Measurements from ENCODE around the gene AOAH. TPM values are rescaled to one million over a fixed set of nuclear protein-coding genes. Genes with fewer than 3 reads are reported as not detected.
"Not testable (repeated sequence)": the region's sequence is repeated elsewhere in the genome, so short reads cannot be mapped to it uniquely, and the experiment has no call there.

Gene AOAH
- total RNA-seq, 1 experiment from 2014 or later, result not detected

DNA sequence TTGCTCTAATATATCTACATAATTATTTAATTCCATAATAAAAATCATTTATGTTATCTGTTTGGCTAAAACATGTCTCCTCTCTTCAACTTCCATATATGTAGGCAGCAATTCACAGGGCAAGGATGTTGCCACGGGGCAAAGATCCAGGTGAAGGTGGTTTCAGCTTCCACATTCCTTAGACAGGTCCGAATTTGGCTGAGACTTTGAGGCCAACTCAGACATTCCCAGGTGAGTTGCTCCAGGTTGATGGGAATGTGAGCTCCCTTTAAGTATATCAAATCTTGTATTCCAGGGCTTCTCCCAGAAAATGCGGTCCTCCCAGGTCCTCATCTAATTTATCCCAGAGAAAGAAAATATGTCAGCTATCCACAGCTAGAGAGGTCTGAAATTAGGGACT lies 15.1 kb upstream of the AOAH start:
- DNase-seq (ENCODE audit: low spot score), result no peak

DNA sequence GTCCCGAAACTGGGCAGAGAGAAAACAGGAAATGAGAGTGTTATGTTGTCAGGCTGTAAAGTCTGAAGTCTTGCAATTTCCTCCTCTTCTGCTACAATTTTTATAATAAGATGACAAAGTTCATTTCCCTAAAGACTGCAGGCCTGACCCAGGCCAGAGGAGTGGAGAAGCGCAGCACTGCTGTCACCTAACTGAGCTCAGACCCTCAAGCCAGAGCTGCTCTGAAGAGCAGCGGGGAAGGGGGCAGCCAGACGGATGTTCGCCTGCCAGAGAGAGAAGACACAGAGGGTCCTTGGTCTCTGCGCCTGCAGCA lies 12.6 kb upstream of the AOAH start:
- DNase-seq (ENCODE audit: low spot score), result no peak

GRCh38 chr7:36736090-36736898 lies 12.0 kb upstream of the AOAH start:
- no peak for DNase-seq (ENCODE audit: low spot score)

DNA sequence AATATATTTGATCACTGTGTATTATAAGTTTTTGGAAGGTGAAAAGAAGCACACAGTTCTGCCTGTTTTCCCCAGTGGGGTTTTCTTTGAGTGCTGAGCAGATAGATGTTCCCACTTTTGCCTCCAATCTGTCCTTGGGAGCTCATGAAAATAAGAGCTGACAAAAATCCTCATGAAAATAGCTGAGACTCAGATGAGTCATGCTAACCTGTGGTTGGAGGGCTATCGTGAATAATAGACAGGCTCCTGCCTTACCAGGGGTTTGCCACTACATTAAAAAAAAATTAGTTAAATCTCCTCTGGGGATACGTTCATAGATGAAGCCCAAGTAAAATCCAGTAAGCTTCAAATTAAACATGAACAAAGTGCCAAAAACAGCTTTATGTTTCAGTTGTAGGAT lies 10.9 kb upstream of the AOAH start:
- DNase-seq (ENCODE audit: low spot score), result no peak

DNA sequence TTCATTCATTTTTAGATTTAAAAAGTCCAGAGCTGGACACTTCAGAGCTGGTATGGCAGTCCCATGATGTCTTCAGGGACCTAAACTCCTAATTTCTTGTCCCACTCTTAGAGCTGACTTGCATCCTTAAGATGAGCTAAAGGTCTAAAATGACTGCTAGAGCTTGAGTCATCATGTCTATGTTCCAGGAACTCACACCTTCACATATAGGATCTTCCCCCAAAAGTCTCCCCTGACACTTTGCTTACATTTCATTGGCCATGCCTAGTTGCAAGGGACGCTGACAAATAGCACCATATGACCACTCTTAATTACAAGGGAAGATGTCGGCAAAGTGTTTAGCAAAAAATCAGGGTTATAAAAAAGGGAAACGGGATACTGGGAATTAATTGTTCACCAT lies 10.4 kb upstream of the AOAH start:
- no peak for DNase-seq (ENCODE audit: low spot score)

DNA sequence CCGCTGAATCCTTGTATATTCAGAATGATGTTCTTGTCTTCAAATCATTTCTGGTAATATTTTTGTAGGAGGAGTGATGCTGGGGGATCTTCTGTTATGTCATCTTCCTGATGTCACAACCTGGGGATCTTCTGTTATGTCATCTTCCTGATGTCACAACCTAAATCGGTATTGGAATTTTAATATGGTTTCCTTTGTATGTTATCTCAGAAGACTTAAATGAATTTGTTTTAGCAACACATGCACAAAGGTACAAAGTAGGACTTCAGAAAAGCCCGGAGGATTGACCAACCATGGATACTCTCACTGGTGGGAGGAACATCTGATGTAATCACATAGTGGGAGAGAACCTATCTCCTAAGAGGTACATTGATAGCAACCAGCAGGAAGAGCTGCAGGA lies 9.1 kb upstream of the AOAH start:
- DNase-seq (ENCODE audit: low spot score), result no peak

- no peak for DNase-seq (ENCODE audit: low spot score)
Observed at GRCh38 chr7:36732806-36733205, 8.5 kb upstream of the AOAH start.

- DNase-seq (ENCODE audit: low spot score), result no peak
Observed at GRCh38 chr7:36730046-36730445, 5.8 kb upstream of the AOAH start.

GRCh38 chr7:36728143-36728542 lies 3.8 kb upstream of the AOAH start:
- no peak for DNase-seq (ENCODE audit: low spot score)

- no peak for DNase-seq (ENCODE audit: low spot score)
Observed at GRCh38 chr7:36726806-36727503, 2.7 kb upstream of the AOAH start.

GRCh38 chr7:36726311-36726710 lies 2.0 kb upstream of the AOAH start:
- DNase-seq (ENCODE audit: low spot score), result no peak

GRCh38 chr7:36724996-36725395 lies 702 bp upstream of the AOAH start:
- no peak for DNase-seq (ENCODE audit: low spot score)

- DNase-seq (ENCODE audit: low spot score), result no peak
Observed at GRCh38 chr7:36723291-36723690, 1.0 kb downstream of the AOAH start.

DNA sequence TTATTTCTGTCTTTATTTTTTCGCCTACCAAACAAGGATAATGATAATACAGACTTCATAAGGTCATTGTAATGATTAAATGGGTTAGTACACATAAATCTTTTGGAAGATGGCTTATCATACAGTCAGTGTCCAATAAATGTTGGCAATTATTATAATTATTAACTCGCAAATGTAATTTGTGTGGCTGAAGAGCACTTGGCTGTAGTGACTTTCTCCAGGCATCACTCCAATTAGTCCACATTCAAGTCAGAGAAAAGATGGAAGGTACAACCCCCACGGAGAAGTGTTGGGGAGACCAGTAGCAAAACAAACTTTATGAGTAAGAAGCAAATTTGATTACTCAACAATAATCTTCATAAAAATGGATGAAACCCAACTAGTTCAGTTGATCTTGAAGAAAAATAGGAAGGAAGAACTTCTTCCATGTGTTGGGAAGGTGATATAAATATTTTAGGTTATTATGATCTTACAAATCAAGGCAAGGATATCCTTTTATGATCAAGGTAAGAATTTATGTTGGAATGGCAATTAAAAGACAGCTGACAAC lies 5.1 kb downstream of the AOAH start:
- DNase-seq (ENCODE audit: low spot score), result no peak

GRCh38 chr7:36717586-36717985 lies 6.7 kb downstream of the AOAH start:
- no peak for DNase-seq (ENCODE audit: low spot score)

- DNase-seq (ENCODE audit: low spot score), result not testable (repeated sequence)
Observed at GRCh38 chr7:36716802-36717201, 7.5 kb downstream of the AOAH start.

DNA sequence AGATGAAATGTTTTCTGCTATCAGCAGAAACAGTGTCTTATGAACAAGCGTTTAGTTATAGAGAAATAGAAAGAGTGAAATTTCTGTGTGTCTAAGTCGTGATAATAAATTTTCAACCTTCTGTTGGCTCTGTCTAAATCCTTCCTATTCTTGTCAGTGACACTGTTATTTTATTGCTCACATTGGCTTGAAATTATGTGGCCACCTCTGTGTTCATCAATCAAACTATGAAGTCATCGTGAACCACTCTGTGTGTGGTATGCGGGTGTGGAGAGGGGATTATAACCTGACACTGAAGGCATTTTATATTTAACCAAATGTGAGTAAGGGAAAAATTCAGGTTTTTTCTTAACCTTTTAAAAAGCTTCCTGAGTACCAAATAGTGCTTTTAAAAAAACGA lies 12.3 kb downstream of the AOAH start:
- no peak for DNase-seq (ENCODE audit: low spot score)

GRCh38 chr7:36711256-36711655 lies 13.0 kb downstream of the AOAH start:
- no peak for DNase-seq (ENCODE audit: low spot score)

GRCh38 chr7:36710186-36710791 lies 14.0 kb downstream of the AOAH start:
- DNase-seq (ENCODE audit: low spot score), result no peak

DNA sequence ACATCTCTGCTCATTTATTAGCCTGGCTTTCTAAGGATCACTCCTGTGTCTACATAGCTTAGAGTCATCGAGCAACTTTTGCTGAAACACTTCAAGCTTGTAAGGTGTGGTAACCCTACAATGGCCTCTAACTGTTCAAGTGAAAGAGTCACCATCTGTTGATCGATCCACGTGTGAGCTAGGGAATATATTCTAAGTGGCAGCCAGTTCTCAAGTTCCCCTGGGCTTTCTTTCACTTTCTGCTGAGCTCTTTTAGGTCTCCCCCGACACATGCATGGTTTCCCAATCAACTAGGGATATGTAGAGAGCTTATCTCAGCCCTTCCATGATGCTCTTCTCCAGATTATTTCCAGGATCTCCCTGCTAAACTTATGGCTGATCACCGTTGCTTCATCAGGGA lies 15.5 kb downstream of the AOAH start:
- no peak for DNase-seq (ENCODE audit: low spot score)

DNA sequence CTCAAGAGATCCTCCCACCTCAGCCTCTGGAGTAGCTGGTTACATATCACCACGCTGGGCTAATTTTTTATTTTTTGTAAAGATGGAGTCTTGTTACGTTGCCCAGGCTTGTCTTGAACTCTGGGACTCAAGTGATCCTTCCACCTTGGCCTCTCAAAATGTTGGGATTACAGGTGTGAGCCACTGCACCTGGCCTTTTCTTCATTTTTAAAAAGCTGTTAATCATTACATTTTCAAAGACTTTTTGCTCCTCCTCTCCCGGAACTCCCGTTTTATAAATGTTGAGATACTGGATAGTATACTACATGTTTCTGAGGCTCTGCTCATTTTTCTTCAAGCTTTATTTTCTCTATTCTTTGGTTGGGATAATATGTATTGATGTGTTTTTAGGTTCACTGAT lies 16.4 kb downstream of the AOAH start:
- DNase-seq (ENCODE audit: low spot score), result no peak

DNA sequence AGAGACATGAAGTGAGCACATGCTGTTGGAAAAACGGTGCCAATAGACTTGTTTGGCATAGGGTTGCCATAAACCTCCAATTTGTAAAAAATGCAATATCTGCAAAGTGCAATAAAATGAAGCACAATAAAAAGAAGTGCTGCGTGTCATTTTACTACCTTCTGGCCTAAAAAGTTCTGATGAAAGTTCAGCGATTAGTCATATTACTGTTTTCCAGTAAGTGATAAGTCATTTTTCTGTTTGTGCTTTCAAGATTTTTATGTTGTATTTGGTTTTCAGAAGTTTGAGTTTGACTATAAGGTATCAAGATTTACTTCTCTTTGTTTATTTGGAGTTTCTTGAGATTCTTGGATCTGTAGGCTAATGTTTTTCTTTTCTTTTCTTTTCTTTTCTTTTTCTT lies 16.8 kb downstream of the AOAH start:
- no peak for DNase-seq (ENCODE audit: low spot score)

DNA sequence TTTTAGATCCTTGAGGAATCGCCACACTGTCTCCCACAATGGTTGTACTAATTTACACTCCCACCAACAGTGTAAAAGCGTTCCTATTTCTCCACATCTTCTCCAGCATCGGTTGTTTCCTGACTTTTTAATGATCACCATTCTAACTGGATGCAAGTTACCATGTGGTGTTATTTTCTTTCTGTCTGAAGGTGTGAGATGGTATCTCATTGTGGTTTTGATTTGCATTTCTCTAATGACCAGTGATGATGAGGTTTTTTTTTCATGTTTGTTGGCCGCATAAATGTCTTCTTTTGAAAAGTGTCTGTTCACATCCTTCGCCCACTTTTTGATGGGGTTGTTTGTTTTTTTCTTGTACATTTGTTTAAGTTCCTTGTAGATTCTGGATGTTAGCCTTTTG lies 20.4 kb downstream of the AOAH start:
- not testable (repeated sequence) for DNase-seq (ENCODE audit: low spot score)

All from HT-29 (cell line).